ENCODE data around the gene RBM14.
"Not testable (repeated sequence)": the region's sequence is repeated elsewhere in the genome, so short reads cannot be mapped to it uniquely, and the experiment has no call there.

RBM14 gene

DNA sequence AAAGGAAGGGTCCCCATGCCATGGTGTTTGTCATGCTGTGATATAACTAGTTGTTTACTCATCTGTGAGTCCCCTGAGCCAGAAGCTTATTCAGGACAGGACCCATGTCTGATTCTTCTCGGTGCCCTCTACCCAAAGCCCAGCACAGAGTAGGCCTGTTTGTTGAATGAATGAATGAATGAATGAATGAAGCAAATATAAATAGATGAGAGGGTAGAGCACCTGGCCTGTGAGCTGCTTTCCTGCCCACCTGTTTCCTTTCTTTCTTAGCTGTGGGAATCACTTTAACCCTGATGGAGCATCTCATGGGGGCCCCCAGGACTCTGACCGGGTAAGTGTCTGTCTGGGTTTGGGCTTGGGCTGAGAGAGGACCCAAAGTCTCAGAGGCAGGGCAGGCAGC lies 16.2 kb upstream of the RBM14 start:
- DNase-seq: no peak

DNA sequence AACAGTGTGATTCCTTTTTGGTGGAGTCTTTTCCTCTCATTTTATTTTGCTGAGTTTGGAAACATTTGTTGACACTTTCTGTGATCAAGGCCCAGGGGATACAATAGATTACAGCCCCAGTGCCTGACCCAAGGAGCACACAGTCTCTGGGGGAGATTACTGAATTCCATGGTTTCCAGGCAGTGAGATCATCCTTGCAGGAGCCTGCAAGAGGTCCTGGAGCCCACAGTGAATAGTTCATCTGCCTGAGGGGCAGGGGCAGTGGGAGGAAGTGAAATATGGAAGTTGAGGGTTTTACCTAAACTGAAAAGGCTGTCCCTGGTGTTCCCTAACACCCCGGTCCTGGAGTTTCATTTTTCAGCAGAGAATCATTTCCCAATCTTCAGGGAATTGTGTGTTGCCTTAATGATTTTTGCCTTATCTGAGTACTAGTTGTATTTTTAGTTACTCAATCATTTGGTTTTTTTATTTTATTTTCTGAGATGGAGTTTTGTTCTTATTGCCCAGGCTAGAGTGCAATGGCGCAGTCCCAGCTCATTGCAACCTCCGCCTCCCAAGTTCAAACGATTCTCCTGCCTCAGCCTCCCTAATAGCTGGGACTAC lies 15.7 kb upstream of the RBM14 start:
- DNase-seq: no peak

DNA sequence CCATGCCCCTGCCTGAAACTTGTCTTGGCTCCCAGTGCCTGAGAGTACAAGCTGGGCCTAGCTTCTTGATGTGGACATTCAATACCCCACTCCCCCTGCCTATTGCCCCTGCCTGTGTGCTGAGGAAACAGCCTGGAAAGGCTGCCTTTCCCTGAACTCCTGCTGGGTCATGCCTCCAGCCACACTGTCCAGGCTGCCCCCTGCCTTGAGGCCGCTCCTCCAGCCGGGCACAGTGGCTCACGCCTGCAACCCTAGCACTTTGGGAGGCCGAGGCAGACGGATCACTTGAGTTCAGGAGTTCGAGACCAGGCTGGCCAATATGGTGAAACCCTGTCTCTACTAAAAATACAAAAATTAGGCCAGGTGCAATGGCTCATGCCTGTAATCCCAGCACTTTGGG lies 13.4 kb upstream of the RBM14 start:
- no peak for DNase-seq

DNA sequence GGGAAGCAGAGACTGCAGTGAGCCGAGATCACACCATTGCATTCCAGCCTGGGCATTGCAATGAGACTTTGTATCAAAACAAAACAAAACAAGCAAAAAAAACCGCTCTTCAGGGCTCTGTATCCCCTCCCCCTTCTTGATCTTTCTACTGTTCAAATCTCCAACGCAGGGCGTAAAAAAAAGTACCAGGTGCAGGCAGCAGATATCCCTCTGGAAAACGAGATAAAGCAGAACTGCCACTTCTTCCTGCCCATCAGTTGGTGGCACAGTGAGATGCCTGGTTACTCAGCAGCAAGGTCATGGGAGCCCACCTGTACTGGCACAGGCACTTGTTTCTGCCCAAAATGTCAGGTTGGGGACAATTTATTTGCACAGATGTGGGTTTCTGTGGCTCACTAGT lies 12.3 kb upstream of the RBM14 start:
- no peak for DNase-seq

DNA sequence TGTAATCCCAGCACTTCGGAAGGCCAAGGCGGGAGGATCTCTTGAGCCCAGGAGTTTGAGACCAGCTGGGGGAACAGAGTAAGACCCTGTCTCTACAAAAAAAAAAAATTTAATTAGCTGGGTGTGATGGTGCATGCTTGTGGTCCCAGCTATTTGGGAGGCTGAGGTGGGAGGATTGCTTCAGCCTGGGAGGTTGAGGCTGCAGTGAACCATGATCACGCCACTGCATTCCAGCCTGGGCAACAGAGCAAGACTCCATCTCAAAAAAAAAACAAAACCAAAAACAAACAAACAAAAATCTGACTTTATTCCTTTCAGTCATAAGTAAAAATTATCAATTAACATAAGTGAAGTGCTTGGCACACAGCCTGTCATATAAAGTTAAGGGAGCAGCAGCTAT lies 9.8 kb upstream of the RBM14 start:
- not testable (repeated sequence) for DNase-seq

DNA sequence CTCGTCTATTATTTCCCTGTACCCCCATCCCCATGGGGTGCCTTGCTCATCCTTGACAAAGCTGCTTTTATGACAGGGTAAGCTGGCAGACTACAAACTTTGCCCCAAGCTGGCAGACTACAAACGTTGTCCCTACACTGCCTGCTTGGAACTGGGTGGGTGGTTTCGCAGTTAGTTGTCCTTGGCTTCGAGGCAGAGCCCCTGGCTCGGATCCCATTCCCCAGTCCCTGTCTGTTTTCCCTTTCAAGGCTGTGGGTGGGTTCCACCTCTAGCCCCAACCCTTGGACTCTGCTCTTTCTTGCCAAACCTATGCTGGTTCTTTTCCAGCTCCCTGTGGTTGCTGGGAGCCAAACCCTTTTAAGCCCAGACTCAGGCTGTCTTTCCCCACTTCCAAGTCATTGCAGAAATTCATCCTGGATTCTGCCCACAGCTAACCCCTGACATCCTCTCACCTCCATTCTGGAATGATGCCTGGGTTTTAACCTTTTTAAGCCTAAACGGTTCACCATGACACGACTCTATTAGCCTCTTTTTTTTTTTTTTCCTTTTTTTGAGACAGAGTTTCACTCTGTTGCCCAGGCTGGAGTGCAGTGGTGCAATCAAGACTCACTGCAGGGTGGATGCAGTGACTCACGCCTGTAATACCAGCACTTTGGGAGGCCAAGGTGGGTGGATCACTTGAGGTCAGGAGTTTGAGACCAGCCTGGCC lies 9.2 kb upstream of the RBM14 start:
- DNase-seq: no peak

DNA sequence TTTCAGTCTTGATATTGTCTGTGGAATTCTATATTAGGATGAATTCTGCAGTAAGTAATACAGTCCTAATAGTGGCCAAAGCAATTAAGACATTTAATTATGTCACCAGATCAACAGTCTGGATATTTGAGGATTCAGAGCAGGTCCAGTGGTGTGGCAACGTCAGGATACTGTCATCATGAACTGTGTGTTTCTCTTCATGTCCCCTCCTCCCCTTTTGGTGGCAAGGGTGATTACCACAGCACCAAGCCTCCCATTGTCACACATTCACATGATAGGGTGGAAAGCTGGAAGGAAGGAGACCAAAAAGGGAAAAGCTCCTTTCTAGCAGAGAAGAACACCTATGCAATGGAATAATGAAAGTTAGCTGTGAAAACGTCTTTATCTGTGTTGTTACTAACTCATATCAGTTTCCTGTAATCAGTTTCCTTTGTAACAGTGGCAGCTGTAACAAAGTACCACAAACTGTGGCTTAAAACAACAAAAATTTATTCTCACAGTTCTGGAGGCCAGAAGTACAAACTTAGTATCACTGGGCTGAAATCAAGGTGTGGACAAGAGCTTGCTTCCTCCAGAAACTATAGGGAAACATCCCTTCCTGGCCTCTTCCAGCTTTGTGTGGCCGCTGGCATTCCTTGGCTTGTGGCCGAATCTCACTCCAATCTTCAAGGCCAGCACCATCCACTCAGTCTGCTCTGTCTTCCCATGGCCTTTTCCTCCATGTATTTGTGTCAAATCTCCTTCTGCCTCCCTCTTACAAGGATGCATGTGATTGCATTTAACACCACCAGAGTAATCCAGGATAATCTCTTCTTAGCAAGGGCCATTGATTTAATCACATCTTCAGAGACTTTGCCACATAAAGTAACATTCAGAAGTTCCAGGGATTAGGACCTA lies 6.5 kb upstream of the RBM14 start:
- DNase-seq: no peak

DNA sequence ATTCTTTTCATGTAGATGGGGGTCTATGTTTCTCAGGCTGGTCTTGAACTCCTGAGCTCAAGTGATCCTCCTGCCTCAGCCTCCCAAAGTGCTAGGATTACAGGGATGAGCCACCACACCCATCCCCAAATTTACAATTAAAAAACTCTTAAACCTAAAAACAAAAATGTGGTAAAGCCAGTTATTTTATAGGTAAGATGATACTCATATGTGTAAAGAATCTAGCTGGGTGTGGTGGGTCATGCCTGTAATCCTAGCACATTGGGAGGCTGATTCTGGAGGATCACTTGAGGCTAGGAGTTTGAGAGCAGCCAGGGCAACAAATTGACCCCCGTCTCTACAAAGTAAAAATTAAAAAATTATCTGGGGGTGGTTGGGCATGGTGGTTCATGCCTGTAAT lies 4.0 kb upstream of the RBM14 start:
- no peak for DNase-seq

DNA sequence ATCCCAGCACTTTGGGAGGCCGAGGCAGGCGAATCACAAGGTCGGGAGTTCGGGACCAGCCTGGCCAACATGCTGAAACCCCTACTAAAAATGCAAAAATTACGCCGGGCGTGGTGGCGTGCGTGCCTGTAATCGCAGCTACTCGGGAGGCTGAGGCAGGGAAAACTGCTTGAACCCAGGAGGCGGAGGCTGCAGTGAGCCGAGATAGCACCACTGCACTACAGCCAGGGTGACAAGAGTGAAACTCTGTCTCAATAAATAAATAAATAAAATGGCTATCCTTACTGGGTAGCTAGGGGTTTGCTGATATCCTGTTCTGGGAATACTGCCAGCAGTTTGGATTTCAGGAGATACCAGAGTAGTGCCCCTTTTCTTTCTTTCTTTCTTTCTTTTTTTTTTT lies 2.4 kb upstream of the RBM14 start:
- no peak for DNase-seq

DNA sequence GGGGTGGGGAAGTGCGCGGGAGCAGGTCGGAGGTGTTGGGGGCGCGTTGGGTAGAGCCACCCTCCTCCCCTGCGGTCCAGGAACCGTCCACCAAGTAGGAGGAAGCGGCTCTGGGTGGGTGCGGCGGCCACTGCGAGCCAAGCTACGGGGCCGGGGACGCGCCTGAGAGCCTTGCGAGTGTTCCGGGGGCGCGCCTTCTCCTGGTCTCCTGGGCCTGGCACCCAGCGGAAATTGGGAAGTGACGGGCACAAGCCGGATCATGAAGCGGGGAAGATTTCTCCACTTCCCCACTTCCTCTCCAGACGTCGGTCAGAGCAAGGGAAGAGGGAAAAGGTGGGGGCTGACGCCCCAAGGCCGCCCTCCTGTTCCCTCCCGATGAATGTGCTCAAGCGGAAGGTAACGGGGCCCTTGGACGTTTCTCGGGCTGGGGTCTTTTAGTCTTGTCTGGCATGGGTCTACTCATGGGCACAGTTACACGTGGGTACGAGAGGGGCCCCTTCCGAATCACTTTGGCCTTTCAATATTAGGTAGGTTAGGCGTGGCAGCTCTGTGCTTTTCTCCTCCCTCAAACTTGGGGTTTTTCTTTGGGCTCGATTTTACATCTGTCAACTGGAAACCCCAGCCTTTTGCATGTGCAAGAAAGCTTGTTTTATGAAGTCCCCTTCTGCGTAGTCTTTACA lies 865 bp downstream of the RBM14 start:
- DNase-seq: no peak

DNA sequence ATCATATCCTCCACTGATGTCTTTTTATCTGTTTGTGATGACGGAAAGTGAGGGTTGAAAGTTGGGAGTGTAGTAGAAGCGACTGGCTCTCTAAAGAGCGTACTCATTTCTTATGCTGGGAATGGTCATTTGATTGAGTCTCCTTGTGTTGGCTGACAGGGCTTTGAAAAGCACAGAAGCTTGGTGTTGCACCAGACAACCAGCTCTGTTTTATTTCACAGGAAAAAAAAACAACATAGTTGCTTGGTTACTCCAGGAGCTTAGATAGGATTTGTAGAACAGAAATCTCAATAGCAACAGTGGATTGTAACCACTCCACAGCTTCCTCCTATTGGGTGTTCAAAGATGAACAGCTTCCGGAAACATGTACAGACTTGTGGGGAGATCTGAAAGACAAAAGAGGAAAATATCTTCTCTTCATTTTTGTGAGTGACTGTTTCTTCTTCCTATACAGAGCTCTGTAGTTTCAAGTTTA lies 2.7 kb downstream of the RBM14 start:
- no peak for DNase-seq

DNA sequence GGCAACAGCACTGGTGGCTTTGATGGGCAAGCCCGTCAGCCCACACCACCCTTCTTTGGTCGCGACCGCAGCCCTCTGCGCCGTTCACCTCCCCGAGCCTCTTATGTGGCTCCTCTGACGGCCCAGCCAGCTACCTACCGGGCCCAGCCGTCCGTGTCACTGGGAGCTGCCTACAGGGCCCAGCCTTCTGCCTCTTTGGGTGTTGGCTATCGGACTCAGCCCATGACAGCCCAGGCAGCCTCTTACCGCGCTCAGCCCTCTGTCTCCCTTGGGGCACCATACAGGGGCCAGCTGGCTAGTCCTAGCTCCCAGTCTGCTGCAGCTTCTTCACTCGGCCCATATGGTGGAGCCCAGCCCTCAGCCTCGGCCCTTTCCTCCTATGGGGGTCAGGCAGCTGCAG lies 8.0 kb downstream of the RBM14 start:
- DNase-seq: no peak

DNA sequence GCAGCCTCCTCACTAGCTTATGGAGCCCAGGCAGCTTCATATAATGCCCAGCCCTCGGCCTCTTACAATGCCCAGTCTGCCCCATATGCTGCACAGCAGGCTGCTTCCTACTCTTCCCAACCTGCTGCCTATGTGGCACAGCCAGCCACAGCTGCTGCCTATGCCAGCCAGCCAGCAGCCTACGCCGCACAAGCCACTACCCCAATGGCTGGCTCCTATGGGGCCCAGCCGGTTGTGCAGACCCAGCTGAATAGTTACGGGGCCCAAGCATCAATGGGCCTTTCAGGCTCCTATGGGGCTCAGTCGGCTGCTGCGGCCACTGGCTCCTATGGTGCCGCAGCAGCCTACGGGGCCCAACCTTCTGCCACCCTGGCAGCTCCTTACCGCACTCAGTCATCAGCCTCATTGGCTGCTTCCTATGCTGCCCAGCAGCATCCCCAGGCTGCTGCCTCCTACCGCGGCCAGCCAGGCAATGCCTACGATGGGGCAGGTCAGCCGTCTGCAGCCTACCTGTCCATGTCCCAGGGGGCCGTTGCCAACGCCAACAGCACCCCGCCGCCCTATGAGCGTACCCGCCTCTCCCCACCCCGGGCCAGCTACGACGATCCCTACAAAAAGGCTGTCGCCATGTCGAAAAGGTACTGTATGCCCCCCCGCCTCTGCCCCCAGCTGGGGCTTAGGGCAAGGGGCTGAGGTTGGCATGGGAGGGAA lies 8.8 kb downstream of the RBM14 start:
- no peak for DNase-seq

DNA sequence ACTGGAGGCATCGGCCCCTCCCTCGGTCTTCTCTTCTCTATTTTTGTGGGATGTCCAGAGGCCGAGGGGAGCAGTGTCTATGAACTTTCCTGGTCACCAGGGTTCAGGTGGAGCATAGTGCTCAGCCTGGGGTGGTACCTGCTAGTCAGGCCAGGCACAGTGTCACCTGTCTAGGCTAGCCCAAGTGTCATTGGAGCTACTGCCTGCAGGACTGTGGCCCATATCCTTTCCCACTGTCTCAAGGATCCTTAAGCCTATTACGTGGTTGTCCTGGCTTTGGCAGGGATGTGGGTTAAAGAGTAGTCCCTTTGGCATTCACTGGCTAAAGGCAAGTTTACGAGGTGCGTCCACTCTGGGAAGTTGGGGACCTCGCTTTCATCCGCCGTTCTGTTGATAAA lies 9.3 kb downstream of the RBM14 start:
- DNase-seq: no peak

DNA sequence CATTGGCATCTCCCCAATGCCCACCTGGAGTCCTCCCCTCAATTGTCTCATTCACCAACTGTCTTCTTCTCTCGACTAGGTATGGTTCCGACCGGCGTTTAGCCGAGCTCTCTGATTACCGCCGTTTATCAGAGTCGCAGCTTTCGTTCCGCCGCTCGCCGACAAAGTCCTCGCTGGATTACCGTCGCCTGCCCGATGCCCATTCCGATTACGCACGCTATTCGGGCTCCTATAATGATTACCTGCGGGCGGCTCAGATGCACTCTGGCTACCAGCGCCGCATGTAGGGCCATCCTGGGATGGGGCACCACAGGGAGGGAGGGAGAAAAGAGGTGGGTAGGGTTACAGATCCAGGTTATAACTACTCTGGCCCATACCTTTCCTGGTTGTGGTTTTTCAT lies 10.0 kb downstream of the RBM14 start:
- no peak for DNase-seq

DNA sequence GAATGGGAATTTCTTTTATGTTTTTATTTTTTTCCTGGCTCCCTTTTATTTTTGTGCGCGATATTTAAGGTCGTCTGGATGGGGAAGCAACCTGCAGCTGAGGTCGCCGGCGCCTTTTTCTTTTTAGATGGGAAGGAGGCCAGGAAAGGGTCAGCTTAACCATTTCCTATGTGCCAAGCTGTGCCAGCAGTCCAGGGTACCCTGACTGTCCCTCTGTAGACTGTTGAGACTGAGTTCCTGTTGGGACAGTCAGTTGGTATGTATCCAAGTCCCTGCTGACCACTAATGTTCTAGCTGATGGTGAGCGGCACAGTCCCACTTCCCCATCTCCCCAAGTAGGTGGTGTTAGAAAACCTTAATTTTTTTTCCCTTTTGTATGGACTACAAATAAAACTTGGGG lies 10.5 kb downstream of the RBM14 start:
- no peak for DNase-seq

DNA sequence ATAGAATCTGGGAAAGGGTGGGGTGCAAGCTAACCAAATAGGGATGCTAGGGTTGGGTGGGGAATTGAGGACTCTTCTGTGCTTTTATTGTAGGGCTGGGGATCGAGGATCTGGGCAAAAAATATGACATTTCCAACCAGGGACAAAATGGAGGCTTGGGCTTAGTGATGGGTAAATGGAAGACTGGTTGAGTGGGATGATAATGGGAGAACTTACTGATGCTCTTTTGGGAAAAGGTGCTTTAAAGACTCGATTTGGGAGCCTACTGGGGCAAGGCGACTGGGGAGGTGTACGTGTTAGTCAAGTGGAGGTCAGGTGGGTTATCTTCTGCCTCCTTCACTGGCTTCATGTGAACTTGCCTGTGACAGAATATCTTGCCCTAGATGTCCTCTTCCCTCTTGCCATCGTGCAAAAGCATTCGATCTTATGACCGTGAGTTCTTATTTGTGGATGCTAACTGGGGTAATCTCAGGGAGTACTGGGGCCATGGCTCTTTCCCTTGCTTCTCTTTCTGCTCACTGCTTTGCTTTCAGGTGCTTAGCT lies 11.7 kb downstream of the RBM14 start:
- DNase-seq: no peak

DNA sequence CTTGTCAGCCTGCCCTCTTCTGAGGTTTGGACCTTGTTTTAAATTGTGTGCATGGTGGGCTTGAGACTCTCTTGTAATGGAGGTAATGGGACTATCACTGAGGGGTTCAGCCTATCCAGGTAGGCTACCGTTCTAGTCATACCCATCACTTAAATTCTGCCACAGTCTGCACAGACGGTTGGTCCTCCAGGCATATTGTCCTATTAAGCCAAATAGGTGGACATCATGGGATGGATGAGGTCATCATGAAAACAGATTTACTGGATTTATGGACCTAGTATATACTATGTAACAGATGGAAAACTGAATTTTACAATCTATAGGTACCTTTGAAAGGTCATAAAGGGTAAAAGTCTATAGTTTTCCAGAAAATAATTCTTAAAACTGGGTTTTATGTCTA lies 12.9 kb downstream of the RBM14 start:
- DNase-seq: no peak

DNA sequence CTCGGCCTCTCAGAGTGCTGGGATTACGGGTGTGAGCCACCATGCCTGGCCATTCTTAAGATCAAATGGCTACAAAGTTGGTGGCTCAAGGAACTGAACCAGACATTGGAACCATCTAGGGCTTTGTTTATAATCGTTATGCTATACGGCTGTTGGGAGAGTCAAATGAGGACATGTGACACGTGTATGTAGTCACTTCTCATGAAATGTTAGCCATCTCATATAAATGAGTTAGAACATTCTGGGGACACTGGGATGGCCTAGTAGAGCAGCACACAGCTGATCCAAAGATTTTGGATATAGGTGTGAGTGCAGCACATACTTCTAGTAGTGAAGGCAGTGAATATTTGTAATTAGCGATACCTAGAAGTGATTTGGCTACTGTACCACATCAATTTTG lies 15.5 kb downstream of the RBM14 start:
- DNase-seq: no peak

DNA sequence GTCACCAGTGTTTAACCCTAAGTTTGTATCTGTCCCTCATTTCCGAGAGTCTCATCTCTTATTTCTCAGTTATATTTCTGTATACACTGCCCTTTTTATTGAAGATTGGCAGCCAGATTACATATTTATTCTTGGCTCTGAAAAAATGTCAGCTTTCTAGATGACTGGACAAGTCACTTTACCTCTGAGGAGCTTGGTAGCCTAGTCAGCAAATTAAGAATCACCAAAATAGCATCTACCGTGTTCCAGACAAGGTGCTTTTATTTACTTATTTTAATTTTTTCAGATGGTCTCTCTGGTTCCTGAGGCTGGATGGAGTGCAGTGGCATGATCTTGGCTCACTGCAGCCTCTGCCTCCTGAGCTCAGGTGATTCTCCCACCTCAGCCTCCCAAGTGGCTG lies 16.5 kb downstream of the RBM14 start:
- no peak for DNase-seq

DNA sequence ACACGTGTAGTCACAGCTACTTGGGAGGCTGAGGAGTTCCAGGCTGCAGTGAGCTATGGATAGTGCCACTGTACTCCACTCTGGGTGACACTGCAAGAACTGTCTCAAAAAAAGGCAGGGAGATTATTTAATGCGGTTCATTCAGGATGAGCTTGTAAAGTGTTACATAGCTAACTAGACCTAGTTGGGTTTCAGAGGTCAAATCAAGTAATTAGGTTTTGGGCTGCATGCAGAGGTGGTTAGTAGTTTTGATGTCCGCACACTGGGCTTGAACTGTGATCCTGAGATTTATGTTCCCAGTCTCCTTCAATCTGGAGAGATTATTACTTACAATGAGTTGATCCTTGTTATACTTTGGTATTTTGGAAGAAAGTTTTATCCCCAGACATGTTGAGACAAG lies 20.0 kb downstream of the RBM14 start:
- DNase-seq: no peak

DNA sequence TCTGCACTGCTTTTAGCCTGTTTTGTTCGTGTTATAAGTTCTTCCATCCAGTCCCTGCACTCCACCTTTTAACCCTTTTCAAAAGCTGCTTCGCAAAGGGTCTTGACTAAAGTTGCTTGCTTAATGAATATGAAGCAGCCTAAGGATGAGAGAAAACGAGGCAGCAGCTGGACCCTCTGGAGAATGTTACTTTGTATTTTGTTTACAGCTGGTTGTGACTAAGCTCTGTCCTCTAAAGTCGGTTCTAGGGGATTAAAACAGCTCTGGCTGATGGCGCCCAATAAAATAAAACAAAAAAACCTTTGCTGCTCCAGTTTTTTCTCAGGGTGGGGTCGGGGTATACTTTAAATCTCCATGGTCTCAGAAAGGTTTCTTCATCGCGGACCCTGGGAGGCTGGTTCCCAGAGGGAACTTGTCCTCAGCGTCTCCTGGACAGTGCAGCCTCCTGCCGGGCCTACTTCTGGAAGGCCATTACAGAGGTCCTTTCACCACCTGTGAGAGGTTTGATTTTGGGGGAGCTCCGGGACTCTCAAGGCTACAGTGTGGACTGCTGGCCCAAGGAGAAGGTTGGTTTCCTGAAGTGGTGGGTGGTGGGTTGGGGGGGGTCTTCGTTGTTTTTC lies 21.2 kb downstream of the RBM14 start:
- no peak for DNase-seq

Measured in activated CD4-positive, alpha-beta T cell treated with anti-CD3 and anti-CD28 coated beads for 1 hour (primary cell).